A549 (cell line): ENCODE data around the gene C17orf75. TPM values are rescaled to one million over a fixed set of nuclear protein-coding genes. Genes with fewer than 3 reads are reported as not detected.

Experiments
- ATAC-seq, 2 experiments: fragments of 200-7000 bp in 1 of 2; fragments of >200 bp in 1 of 2; cut with Nextera tagmentation in 1 of 2; cut with Tn5 transposase in 1 of 2; 3 replicates each; pipeline versions ENCODE4 v1.8.0 to v1.9.1; 2018 to 2020; ENCODE audit warnings: mild to moderate bottlenecking in 1 of 2, moderate library complexity in 1 of 2
- CTCF ChIA-PET: fragments of 300-600 bp; sonication (Branson Sonifier 250); formaldehyde crosslinking; extraction: SDS; loops from one replicate; lab custom pipeline; 2021; ENCODE audit warnings: antibody characterized with exemption, inconsistent platforms; lab: Yijun Ruan, JAX
- POLR2A ChIA-PET: fragments of 350-600 bp; formaldehyde crosslinking; extraction: SDS; loops from one replicate; lab custom pipeline; 2021; ENCODE audit warnings: antibody characterized with exemption, inconsistent platforms; lab: Yijun Ruan, JAX
- DNase-seq, 2 experiments: peaks; one replicate each; pipeline versions ENCODE4 v3.0.0 to v3.0.0-alpha.2; 2011 to 2016; ENCODE audit warnings: low read depth in 1 of 2, low spot score in 1 of 2
- FAIRE-seq: peaks from 2 replicates; lab custom pipeline; 2011; peaks lifted over from hg19 to GRCh38; lab: Jason Lieb, UNC
- H3K27ac ChIP-seq, 2 experiments: fragments of >200 bp; sonication (Bioruptor Twin); formaldehyde crosslinking; 3 replicates each; pipeline ENCODE4 v1.5.1; 2016 to 2017
- H3K4me1 ChIP-seq: fragments of >200 bp; sonication (Bioruptor Twin); formaldehyde crosslinking; 3 replicates; pipeline ENCODE4 v1.6.1; 2016
- H3K4me2 ChIP-seq: fragments of >200 bp; sonication (Bioruptor Twin); formaldehyde crosslinking; 3 replicates; pipeline ENCODE4 v1.6.1; 2016
- H3K4me3 ChIP-seq: fragments of >200 bp; sonication (Bioruptor Twin); formaldehyde crosslinking; 3 replicates; pipeline ENCODE4 v1.5.1; 2016
- H3K9me3 ChIP-seq: fragments of >200 bp; sonication (Bioruptor Twin); formaldehyde crosslinking; 3 replicates; pipeline ENCODE4 v1.6.1; 2016
- CBX2 ChIP-seq: fragments of 200-600 bp; sonication (generic); IDR thresholded peaks from 2 replicates; pipeline ENCODE4 v1.6.1; 2016; ENCODE audit warnings: low read depth, mild to moderate bottlenecking, borderline replicate concordance
- CBX8 ChIP-seq: fragments of 200-600 bp; sonication (generic); IDR thresholded peaks from 2 replicates; pipeline ENCODE4 v1.6.1; 2016
- CHD2 ChIP-seq: fragments of 150-350 bp; IDR thresholded peaks from 2 replicates; pipeline ENCODE4 v1.6.1; 2014; ENCODE audit warnings: low read length; ENCODE audit not compliant: partially characterized antibody
- CHD4 ChIP-seq: fragments of 200-600 bp; sonication (generic); IDR thresholded peaks from 2 replicates; pipeline ENCODE4 v1.6.1; 2016; ENCODE audit warnings: antibody characterized with exemption, mild to moderate bottlenecking, borderline replicate concordance
- EHF ChIP-seq: fragments of 250-450 bp; sonication (Bioruptor Pico); IDR thresholded peaks from 2 replicates; pipeline ENCODE4 v1.5.0; 2020; ENCODE audit warnings: mild to moderate bottlenecking
- EHMT2 ChIP-seq: fragments of 200-600 bp; sonication (generic); IDR thresholded peaks from 2 replicates; pipeline ENCODE4 v1.6.1; 2016; ENCODE audit warnings: antibody characterized with exemption, low read depth, mild to moderate bottlenecking, moderate library complexity
- ESRRA ChIP-seq: fragments of 150-350 bp; IDR thresholded peaks from 2 replicates; pipeline ENCODE4 v1.6.1; 2014; ENCODE audit warnings: mild to moderate bottlenecking, low read length, borderline replicate concordance
- FOSL2 ChIP-seq, 2 experiments: fragments of 450-650 bp in 1 of 2; fragments of >200 bp in 1 of 2; sonication (Bioruptor Twin) in 1 of 2; formaldehyde crosslinking; IDR thresholded peaks; 2 replicates each; pipeline versions ENCODE4 v1.5.0 to v1.6.1; 2016 to 2020; ENCODE audit warnings: mild to moderate bottlenecking in 1 of 2, moderate library complexity in 1 of 2
- HDAC2 ChIP-seq: fragments of 200-600 bp; sonication (generic); IDR thresholded peaks from 2 replicates; pipeline ENCODE4 v1.6.1; 2016
- HOXA7 ChIP-seq: fragments of 250-450 bp; sonication (Bioruptor Pico); IDR thresholded peaks from 2 replicates; pipeline ENCODE4 v1.5.0; 2020; ENCODE audit warnings: mild to moderate bottlenecking, moderate library complexity
- HOXB13 ChIP-seq: fragments of 250-450 bp; sonication (Bioruptor Pico); IDR thresholded peaks from 2 replicates; pipeline ENCODE4 v1.5.0; 2020; ENCODE audit warnings: low read depth, mild to moderate bottlenecking, moderate library complexity
- JUN ChIP-seq, 2 experiments: fragments of >200 bp; sonication (Bioruptor Twin); formaldehyde crosslinking; IDR thresholded peaks; 2 replicates in 1 of 2; 3 replicates in 1 of 2; pipeline ENCODE4 v1.6.1; 2016 to 2017
- KDM5A ChIP-seq: fragments of 200-600 bp; sonication (generic); IDR thresholded peaks from 2 replicates; pipeline ENCODE4 v1.6.1; 2016; ENCODE audit warnings: antibody characterized with exemption, mild to moderate bottlenecking
- MAZ ChIP-seq: fragments of 150-350 bp; IDR thresholded peaks from 2 replicates; pipeline ENCODE4 v1.6.1; 2014; ENCODE audit warnings: antibody characterized with exemption, low read depth, low read length, borderline replicate concordance
- MYC ChIP-seq: IDR thresholded peaks from 2 replicates; pipeline ENCODE4 v1.6.1; 2012; ENCODE audit warnings: mild to moderate bottlenecking, inconsistent platforms, low read length, improper control_type of control experiment, borderline replicate concordance
- NPAS2 ChIP-seq: fragments of 250-450 bp; sonication (Bioruptor Pico); IDR thresholded peaks from 2 replicates; pipeline ENCODE4 v1.8.0; 2022; ENCODE audit warnings: mild to moderate bottlenecking, moderate library complexity, borderline replicate concordance
- RAD21 ChIP-seq, 2 experiments: fragments of >200 bp in 1 of 2; sonication (Bioruptor Twin) in 1 of 2; formaldehyde crosslinking in 1 of 2; IDR thresholded peaks in 1 of 2; conservative IDR thresholded peaks in 1 of 2; 2 replicates in 1 of 2; 3 replicates in 1 of 2; pipeline ENCODE4 v1.6.1; 2012 to 2018; ENCODE audit warnings: inconsistent platforms in 1 of 2
- RFX5 ChIP-seq: fragments of 450-650 bp; IDR thresholded peaks from 2 replicates; pipeline ENCODE4 v1.7.1; 2014; ENCODE audit warnings: antibody characterized with exemption, mild to moderate bottlenecking, moderate library complexity
- SREBF2 ChIP-seq: fragments of 450-650 bp; IDR thresholded peaks from 2 replicates; pipeline ENCODE4 v1.6.1; 2014; ENCODE audit warnings: mild to moderate bottlenecking, moderate library complexity
- ZC3H11A ChIP-seq: fragments of 450-650 bp; IDR thresholded peaks from 2 replicates; pipeline ENCODE4 v1.6.1; 2014; ENCODE audit warnings: antibody characterized with exemption, mild to moderate bottlenecking
- ZFP36 ChIP-seq: fragments of 450-650 bp; IDR thresholded peaks from 2 replicates; pipeline ENCODE4 v1.6.1; 2014; ENCODE audit warnings: borderline replicate concordance; ENCODE audit not compliant: partially characterized antibody
- ZNF302 ChIP-seq: fragments of 250-450 bp; sonication (Bioruptor Pico); IDR thresholded peaks from 2 replicates; pipeline ENCODE4 v1.9.0; 2021; ENCODE audit warnings: inconsistent platforms, mild to moderate bottlenecking, moderate library complexity
- WGBS: methylation state at CpG from one replicate; pipeline ENCODE4 v1.1.6; 2017; ENCODE audit errors: missing lambda C conversion rate; 5-methylcytosine and 5-hydroxymethylcytosine counted together
- polyA plus RNA-seq, 4 experiments: library from polyadenylated mRNA; depleted of rRNA in 3 of 4; stranded (reverse); fragments of >200 nt; fragmentation: RNase III in 1 of 4; extraction: RNeasy Plus Mini Kit Qiagen cat#74134 plus additional on column Dnase treatment in 1 of 4; gene quantifications; 2 replicates in 3 of 4; 3 replicates in 1 of 4; pipeline ENCODE4 v1.2.3, GENCODE V29; 2011 to 2017
- TF ChIP-seq, protein P1 (sequence below): fragments of >200 bp; sonication (Bioruptor Twin); formaldehyde crosslinking; IDR thresholded peaks from 2 replicates; pipeline ENCODE4 v1.6.1; 2016
- TF ChIP-seq, protein P2 (sequence below): fragments of 150-350 bp; IDR thresholded peaks from 2 replicates; pipeline ENCODE4 v1.6.1; 2014; ENCODE audit warnings: low read depth, mild to moderate bottlenecking, low read length
- TF ChIP-seq, protein P3 (sequence below): fragments of 200-600 bp; sonication (generic); IDR thresholded peaks from 2 replicates; pipeline ENCODE4 v1.6.1; 2016; ENCODE audit warnings: antibody characterized with exemption, mild to moderate bottlenecking, moderate library complexity
- TF ChIP-seq, protein P4 (sequence below): fragments of >200 bp; sonication (Bioruptor Twin); formaldehyde crosslinking; IDR thresholded peaks from 3 replicates; pipeline ENCODE4 v1.6.1; 2016

Gene C17orf75
- polyA plus RNA-seq, 2 of the 4 experiments (the other 2 are of a cell fraction): 36.3 to 49.6 TPM

DNA sequence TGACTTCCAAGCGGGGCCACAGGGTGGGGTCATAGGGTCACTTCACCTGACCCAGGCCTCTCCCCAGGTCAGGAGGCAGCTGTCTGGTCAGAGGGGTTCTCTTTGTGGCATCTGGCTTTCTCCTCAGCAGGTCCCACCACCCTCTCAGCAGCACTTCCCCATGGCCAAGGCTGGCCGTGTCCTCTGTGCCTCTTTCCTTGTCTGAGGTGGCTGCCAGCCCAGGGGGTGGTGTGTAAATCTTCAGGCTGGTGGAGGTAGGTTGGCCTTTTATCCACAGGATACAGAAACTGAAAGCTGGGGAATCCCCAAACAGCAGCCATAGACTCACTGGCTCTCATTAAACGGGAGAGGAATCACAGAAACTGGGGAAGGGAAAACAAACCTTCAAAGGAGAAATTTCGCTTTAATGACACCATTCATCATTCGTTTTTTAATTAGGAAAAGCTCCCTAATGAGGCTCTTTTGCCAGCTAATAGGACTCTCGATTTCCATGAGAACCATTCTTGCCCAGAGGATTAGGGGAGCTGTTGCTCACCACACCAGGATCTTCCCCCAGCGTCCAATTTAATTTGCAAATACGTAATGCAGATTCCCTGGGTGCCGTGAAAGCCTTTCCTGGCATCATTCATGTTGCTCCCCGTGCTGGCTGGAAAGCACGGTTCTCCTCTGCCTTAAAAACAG lies 18.0 kb downstream of the C17orf75 start:
- no peak overlapping the region for H3K4me3 ChIP-seq
- no peak for DNase-seq
- TF ChIP-seq ZFP36: no peak
- no peak for TF ChIP-seq ZC3H11A
- TF ChIP-seq, protein P1, sequence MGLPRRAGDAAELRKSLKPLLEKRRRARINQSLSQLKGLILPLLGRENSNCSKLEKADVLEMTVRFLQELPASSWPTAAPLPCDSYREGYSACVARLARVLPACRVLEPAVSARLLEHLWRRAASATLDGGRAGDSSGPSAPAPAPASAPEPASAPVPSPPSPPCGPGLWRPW: no peak
- no peak for TF ChIP-seq EHF (CRISPR knock-in tag)
- TF ChIP-seq CHD4: no peak
- no peak for TF ChIP-seq MYC
- no peak for TF ChIP-seq JUN (IDR thresholded peaks at IDR 0.05)
- TF ChIP-seq ESRRA: no peak
- TF ChIP-seq EHMT2: no peak
- no peak for TF ChIP-seq NPAS2 (CRISPR knock-in tag)
- ATAC-seq: no peak
- 50% methylated on average over 11 of the region's 11 CpGs for WGBS
- H3K4me1 ChIP-seq: no peaks in the 10 kb centered on the region
- no peak overlapping the region for H3K4me2 ChIP-seq
- no peaks in the 10 kb centered on the region for H3K9me3 ChIP-seq
- H3K27ac ChIP-seq: 0 out of 6 replicates have a peak overlapping the region, but pooled peaks of 1 of the 2 experiments have one; percentile 11
- ChIA-PET CTCF (interaction anchor here (0.9 to 11.1 kb wide), 5 partner anchors 12 to 120 kb away, joined by 3 to 259 read pairs (median 6); no protein-coding TSS in a partner anchor), POLR2A (no interaction called here)
- FAIRE-seq: no peak

DNA sequence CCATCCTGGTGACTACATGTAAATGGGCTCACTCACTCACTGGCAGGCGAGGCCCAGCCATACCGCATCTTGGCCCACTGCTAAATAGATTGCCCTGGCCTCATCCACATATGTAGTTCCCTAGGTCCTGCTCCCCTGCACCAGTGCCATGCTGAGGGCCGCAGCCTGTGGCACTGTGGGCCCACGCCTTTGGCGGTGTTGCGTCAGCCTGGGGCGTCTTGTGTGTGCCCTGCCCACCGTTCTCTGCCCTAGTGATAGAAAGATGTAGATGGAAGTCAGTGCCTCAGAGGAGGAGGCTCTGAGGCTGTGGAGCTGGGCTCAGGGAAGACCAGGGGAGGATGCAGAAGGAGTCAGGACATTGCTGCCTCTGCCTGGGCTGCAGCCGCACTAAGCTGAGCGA lies 18.9 kb downstream of the C17orf75 start:
- no peaks in the 10 kb centered on the region for H3K9me3 ChIP-seq
- ATAC-seq (no peak), DNase-seq (no peak)
- WGBS: 95% methylated on average over 10 of the region's 10 CpGs
- H3K27ac ChIP-seq: no peak overlapping the region
- H3K4me1 ChIP-seq: no peaks in the 10 kb centered on the region
- TF ChIP-seq ZNF302 (CRISPR knock-in tag) (no peak), CBX2 (no peak), KDM5A (no peak), SREBF2 (no peak), MAZ (no peak), MYC (no peak), CBX8 (no peak), FOSL2 (IDR thresholded peaks at IDR 0.05) (no peak), FOSL2 (CRISPR knock-in tag; IDR thresholded peaks at IDR 0.05) (no peak), RAD21 (conservative IDR thresholded peaks at IDR 0.05 in 1 of 2, IDR thresholded peaks at IDR 0.05 in 1 of 2) (no peak), EHF (CRISPR knock-in tag) (no peak)
- TF ChIP-seq, protein P2, sequence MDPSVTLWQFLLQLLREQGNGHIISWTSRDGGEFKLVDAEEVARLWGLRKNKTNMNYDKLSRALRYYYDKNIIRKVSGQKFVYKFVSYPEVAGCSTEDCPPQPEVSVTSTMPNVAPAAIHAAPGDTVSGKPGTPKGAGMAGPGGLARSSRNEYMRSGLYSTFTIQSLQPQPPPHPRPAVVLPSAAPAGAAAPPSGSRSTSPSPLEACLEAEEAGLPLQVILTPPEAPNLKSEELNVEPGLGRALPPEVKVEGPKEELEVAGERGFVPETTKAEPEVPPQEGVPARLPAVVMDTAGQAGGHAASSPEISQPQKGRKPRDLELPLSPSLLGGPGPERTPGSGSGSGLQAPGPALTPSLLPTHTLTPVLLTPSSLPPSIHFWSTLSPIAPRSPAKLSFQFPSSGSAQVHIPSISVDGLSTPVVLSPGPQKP: no peak
- TF ChIP-seq, all 56 proteins: peak for 0
- CTCF ChIA-PET: interaction anchor here (1.4 to 11.1 kb wide), 4 partner anchors 12 to 120 kb away, joined by 3 to 259 read pairs (median 24); no protein-coding TSS in a partner anchor
- POLR2A ChIA-PET: interaction anchor here (0.6 kb wide), 1 partner anchor 27 kb away, joined by 3 read pairs; no protein-coding TSS in a partner anchor
- FAIRE-seq: no peak
- no peak overlapping the region for H3K4me2 ChIP-seq
- H3K4me3 ChIP-seq: no peak overlapping the region

DNA sequence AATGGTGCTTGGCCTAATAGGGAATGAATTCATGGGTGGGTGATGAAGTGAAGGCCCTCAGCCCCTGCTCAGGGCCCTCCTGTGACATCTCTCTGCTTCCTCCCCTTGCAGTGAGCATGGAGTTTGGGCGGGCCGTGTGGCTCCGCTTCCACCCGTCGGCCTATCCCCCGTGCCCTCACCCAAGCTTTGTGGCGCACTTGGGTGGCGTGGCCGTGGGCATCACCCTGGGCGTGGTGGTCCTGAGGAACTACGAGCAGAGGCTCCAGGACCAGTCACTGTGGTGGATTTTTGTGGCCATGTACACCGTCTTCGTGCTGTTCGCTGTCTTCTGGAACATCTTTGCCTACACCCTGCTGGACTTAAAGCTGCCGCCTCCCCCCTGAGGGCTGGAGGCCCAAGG lies 21.1 kb downstream of the C17orf75 start:
- FAIRE-seq: no peak
- ChIA-PET POLR2A (no interaction called here), CTCF (interaction anchor here (0.7 to 11.1 kb wide), 19 partner anchors 9 to 123 kb away, joined by 3 to 259 read pairs (median 5); partner anchors contain the start of genes C17orf75 and PSMD11)
- H3K27ac ChIP-seq: no peak overlapping the region
- WGBS: 85% methylated on average over 15 of the region's 15 CpGs
- ATAC-seq: no peak
- H3K4me2 ChIP-seq: no peak overlapping the region
- TF ChIP-seq HOXB13 (CRISPR knock-in tag) (no peak), HDAC2 (no peak), RFX5 (no peak), HOXA7 (no peak), CHD4 (no peak), CHD2 (no peak), CBX8 (no peak), EHMT2 (no peak), FOSL2 (IDR thresholded peaks at IDR 0.05) (no peak), FOSL2 (CRISPR knock-in tag; IDR thresholded peaks at IDR 0.05) (no peak), ZFP36 (no peak), MYC (no peak)
- TF ChIP-seq, protein P3, sequence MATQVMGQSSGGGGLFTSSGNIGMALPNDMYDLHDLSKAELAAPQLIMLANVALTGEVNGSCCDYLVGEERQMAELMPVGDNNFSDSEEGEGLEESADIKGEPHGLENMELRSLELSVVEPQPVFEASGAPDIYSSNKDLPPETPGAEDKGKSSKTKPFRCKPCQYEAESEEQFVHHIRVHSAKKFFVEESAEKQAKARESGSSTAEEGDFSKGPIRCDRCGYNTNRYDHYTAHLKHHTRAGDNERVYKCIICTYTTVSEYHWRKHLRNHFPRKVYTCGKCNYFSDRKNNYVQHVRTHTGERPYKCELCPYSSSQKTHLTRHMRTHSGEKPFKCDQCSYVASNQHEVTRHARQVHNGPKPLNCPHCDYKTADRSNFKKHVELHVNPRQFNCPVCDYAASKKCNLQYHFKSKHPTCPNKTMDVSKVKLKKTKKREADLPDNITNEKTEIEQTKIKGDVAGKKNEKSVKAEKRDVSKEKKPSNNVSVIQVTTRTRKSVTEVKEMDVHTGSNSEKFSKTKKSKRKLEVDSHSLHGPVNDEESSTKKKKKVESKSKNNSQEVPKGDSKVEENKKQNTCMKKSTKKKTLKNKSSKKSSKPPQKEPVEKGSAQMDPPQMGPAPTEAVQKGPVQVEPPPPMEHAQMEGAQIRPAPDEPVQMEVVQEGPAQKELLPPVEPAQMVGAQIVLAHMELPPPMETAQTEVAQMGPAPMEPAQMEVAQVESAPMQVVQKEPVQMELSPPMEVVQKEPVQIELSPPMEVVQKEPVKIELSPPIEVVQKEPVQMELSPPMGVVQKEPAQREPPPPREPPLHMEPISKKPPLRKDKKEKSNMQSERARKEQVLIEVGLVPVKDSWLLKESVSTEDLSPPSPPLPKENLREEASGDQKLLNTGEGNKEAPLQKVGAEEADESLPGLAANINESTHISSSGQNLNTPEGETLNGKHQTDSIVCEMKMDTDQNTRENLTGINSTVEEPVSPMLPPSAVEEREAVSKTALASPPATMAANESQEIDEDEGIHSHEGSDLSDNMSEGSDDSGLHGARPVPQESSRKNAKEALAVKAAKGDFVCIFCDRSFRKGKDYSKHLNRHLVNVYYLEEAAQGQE: no peak
- TF ChIP-seq, protein P4, sequence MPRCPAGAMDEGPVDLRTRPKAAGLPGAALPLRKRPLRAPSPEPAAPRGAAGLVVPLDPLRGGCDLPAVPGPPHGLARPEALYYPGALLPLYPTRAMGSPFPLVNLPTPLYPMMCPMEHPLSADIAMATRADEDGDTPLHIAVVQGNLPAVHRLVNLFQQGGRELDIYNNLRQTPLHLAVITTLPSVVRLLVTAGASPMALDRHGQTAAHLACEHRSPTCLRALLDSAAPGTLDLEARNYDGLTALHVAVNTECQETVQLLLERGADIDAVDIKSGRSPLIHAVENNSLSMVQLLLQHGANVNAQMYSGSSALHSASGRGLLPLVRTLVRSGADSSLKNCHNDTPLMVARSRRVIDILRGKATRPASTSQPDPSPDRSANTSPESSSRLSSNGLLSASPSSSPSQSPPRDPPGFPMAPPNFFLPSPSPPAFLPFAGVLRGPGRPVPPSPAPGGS: no peak
- H3K9me3 ChIP-seq: no peaks in the 10 kb centered on the region
- DNase-seq: no peak
- H3K4me3 ChIP-seq: no peak overlapping the region
- no peaks in the 10 kb centered on the region for H3K4me1 ChIP-seq
